GM13977 (cell line): ENCODE data around the gene DTWD2.
"Not testable (repeated sequence)": the region's sequence is repeated elsewhere in the genome, so short reads cannot be mapped to it uniquely, and the experiment has no call there.

Experiments
- DNase-seq: peaks from one replicate; pipeline ENCODE4 v3.0.0; 2012; ENCODE audit warnings: low spot score
- CTCF ChIP-seq: IDR thresholded peaks from 2 replicates; pipeline ENCODE4 v1.5.1; 2012; ENCODE audit warnings: mild to moderate bottlenecking, control low read depth; ENCODE audit not compliant: insufficient read depth; ENCODE audit errors: extremely low read depth, missing control alignments
- in situ Hi-C: fragments of 300-500 bp; cut with MboI; formaldehyde crosslinking; loops from one replicate; pipeline ENCODE4 v1.12.0; 2022; ENCODE audit warnings: low sequenced_read_pairs, low pct_unique_long_range_greater_than_20kb, mixed read lengths, inconsistent platforms; ENCODE audit not compliant: unreplicated experiment

DTWD2 gene

GRCh38 chr5:118921866-118922265, 66.5 kb downstream of the DTWD2 start:
- no peak for DNase-seq
- in situ Hi-C loops: no loop called here

GRCh38 chr5:118919016-118919415, 69.3 kb downstream of the DTWD2 start:
- DNase-seq: no peak
- TF ChIP-seq CTCF: no peak

More at GRCh38 chr5:118921866-118922265, 66.5 kb downstream of the DTWD2 start:
- no peak for TF ChIP-seq CTCF

GRCh38 chr5:118918232-118918631, 70.1 kb downstream of the DTWD2 start:
- in situ Hi-C loops: no loop called here
- TF ChIP-seq CTCF: no peak
- DNase-seq: no peak

More at GRCh38 chr5:118919016-118919415, 69.3 kb downstream of the DTWD2 start:
- in situ Hi-C loops: no loop called here

GRCh38 chr5:118907536-118907935, 80.8 kb downstream of the DTWD2 start:
- in situ Hi-C loops: not testable (repeated sequence)

GRCh38 chr5:118906947-118907346, 81.4 kb downstream of the DTWD2 start:
- in situ Hi-C loops: no loop called here
- no peak for DNase-seq
- no peak for TF ChIP-seq CTCF

More at GRCh38 chr5:118907536-118907935, 80.8 kb downstream of the DTWD2 start:
- DNase-seq: not testable (repeated sequence)

- no peak for DNase-seq
- in situ Hi-C loops: no loop called here
- no peak for TF ChIP-seq CTCF
Observed at GRCh38 chr5:118905196-118905595, 83.2 kb downstream of the DTWD2 start.

GRCh38 chr5:118902656-118903438, 85.5 kb downstream of the DTWD2 start:
- no peak for TF ChIP-seq CTCF
- DNase-seq: no peak
- in situ Hi-C loops: no loop called here
